Measurements from ENCODE around the gene RAB3A. TPM values are rescaled to one million over a fixed set of nuclear protein-coding genes. Genes with fewer than 3 reads are reported as not detected.

Gene RAB3A
- total RNA-seq, 3 donors from 2014 or later (not counting 1 experiment from before 2014, with no cell fraction given), result 5.2 to 7.8 (median 7.6) TPM

- no peaks in the 10 kb centered on the region for H3K9me3 Mint-ChIP-seq
- TF ChIP-seq CTCF (IDR thresholded peaks at IDR 0.05), result no peak
- peak overlapping the region; percentile 81 for H3K27ac ChIP-seq (ENCODE audit: low read length)
Observed at GRCh38 chr19:18205200-18205892, 1.5 kb upstream of the RAB3A start.

GRCh38 chr19:18204394-18205199 is 755 bp upstream of the RAB3A start:
- ATAC-seq, result no peak
- Mint-ChIP-seq H3K9me3 (no peaks in the 10 kb centered on the region), H3K4me1 (peaks cover 23 to 32% of the 10 kb centered on the region in 2 donors), H3K36me3 (no peaks in the 10 kb centered on the region), H3K27ac (peak overlapping the region; percentile 92 to 96), H3K4me3 (peak overlapping the region; percentile 97), H3K27me3 (ENCODE audit: low read depth in 2 of 2) (peaks cover 4 to 9% of the 10 kb centered on the region in 2 donors)
- H3K9me3 ChIP-seq (ENCODE audit: control insufficient read depth, insufficient read depth, low read length), result no peaks in the 10 kb centered on the region
- peak overlapping the region; percentile 48 for H3K4me3 ChIP-seq (ENCODE audit: low read length)
- peak overlapping the region; percentile 81 for H3K27ac ChIP-seq (ENCODE audit: low read length)
- H3K4me1 ChIP-seq (ENCODE audit: control insufficient read depth, insufficient read depth, low read length), result peaks cover 27% of the 10 kb centered on the region
- intact Hi-C loops (cut with micrococcal nuclease), result loop anchor here (1.0 kb wide), 1 partner anchor 12 kb away; no protein-coding TSS in a partner anchor
- H3K27me3 ChIP-seq (ENCODE audit: control insufficient read depth, insufficient read depth, low read length), result peaks cover 2% of the 10 kb centered on the region
- peak; percentile 33 to 67 for DNase-seq
- no peak for TF ChIP-seq CTCF (IDR thresholded peaks at IDR 0.05)
- H3K36me3 ChIP-seq (ENCODE audit: control insufficient read depth, insufficient read depth, low read length), result no peaks in the 10 kb centered on the region
- WGBS (ENCODE audit: insufficient coverage), result 0% methylated on average over 16 of the region's 22 CpGs

More at GRCh38 chr19:18205200-18205892, 1.5 kb upstream of the RAB3A start:
- Mint-ChIP-seq H3K27me3 (ENCODE audit: low read depth in 2 of 2) (peaks cover 4 to 12% of the 10 kb centered on the region in 2 donors), H3K4me3 (no peak overlapping the region), H3K4me1 (peaks cover 23 to 32% of the 10 kb centered on the region in 2 donors), H3K27ac (peak overlapping the region in 1 of 2 donors; percentile 96), H3K36me3 (no peaks in the 10 kb centered on the region)
- no peaks in the 10 kb centered on the region for H3K36me3 ChIP-seq (ENCODE audit: control insufficient read depth, insufficient read depth, low read length)
- peaks cover 27% of the 10 kb centered on the region for H3K4me1 ChIP-seq (ENCODE audit: control insufficient read depth, insufficient read depth, low read length)
- H3K4me3 ChIP-seq (ENCODE audit: low read length), result peak overlapping the region; percentile 48
- DNase-seq (peak; percentile 59 to 66), ATAC-seq (peak in 1 of 3 donors; percentile 5)
- no peaks in the 10 kb centered on the region for H3K9me3 ChIP-seq (ENCODE audit: control insufficient read depth, insufficient read depth, low read length)
- intact Hi-C loops (cut with micrococcal nuclease), result no loop called here
- 35% methylated on average over 31 of the region's 36 CpGs for WGBS (ENCODE audit: insufficient coverage)
- peaks cover 2% of the 10 kb centered on the region for H3K27me3 ChIP-seq (ENCODE audit: control insufficient read depth, insufficient read depth, low read length)

- WGBS (ENCODE audit: insufficient coverage), result under 1% methylated on average over 36 of the region's 38 CpGs
- Histone ChIP-seq H3K4me1 (ENCODE audit: control insufficient read depth, insufficient read depth, low read length) (peaks cover 27% of the 10 kb centered on the region), H3K4me3 (ENCODE audit: low read length) (peak overlapping the region; percentile 79), H3K27ac (ENCODE audit: low read length) (peak overlapping the region; percentile 67), H3K27me3 (ENCODE audit: control insufficient read depth, insufficient read depth, low read length) (peaks cover under 1% of the 10 kb centered on the region), H3K36me3 (ENCODE audit: control insufficient read depth, insufficient read depth, low read length) (no peaks in the 10 kb centered on the region), H3K9me3 (ENCODE audit: control insufficient read depth, insufficient read depth, low read length) (no peaks in the 10 kb centered on the region)
- H3K27ac Mint-ChIP-seq, result peak overlapping the region; percentile 92 to 96
- no peaks in the 10 kb centered on the region for H3K36me3 Mint-ChIP-seq
- no peak for TF ChIP-seq CTCF (IDR thresholded peaks at IDR 0.05)
- intact Hi-C loops (cut with micrococcal nuclease), result no loop called here
- no peaks in the 10 kb centered on the region for H3K9me3 Mint-ChIP-seq
- DNase-seq, result peak in 1 of 2 donors; percentile 78
- ATAC-seq, result peak in 2 of 3 donors; percentile 0 to 4
- H3K27me3 Mint-ChIP-seq (ENCODE audit: low read depth in 2 of 2), result peaks cover under 1 to 4% of the 10 kb centered on the region in 2 donors
- H3K4me1 Mint-ChIP-seq, result peaks cover 23 to 32% of the 10 kb centered on the region in 2 donors
- peak overlapping the region; percentile 97 for H3K4me3 Mint-ChIP-seq
Observed at GRCh38 chr19:18203408-18203862, 407 bp downstream of the RAB3A start.
